ENCODE data around the gene WDR93. TPM values are rescaled to one million over a fixed set of nuclear protein-coding genes. Genes with fewer than 3 reads are reported as not detected.

The WDR93 gene
- total RNA-seq, 4 donors from 2014 or later = 0.12 to 0.26 TPM; not detected in 2

- TF ChIP-seq CTCF (IDR thresholded peaks at IDR 0.05) (no peak), POLR2A (IDR thresholded peaks at IDR 0.05) (no peak)
- intact Hi-C loops (cut with DNase I; ENCODE audit: low total_unique reads) = loop anchor here (5.0 kb wide), 1 partner anchor 1364 kb away; no protein-coding TSS in a partner anchor
- 71% methylated on average over 28 of the region's 28 CpGs for WGBS, 2 donors
- DNase-seq (ENCODE audit: low spot score in 2 of 2) = no peak
- no peak overlapping the region for H3K4me3 ChIP-seq (ENCODE audit: low read depth, poor library complexity, severe bottlenecking)
Measured at GRCh38 chr15:89747708-89748682, 57.4 kb downstream of the WDR93 start.

- WGBS, 2 donors = 90 to 93% methylated on average over 7 of the region's 7 CpGs
- intact Hi-C loops (cut with DNase I; ENCODE audit: low total_unique reads) = loop anchor here (5.0 kb wide), 1 partner anchor 1363 kb away; no protein-coding TSS in a partner anchor
- TF ChIP-seq POLR2A (IDR thresholded peaks at IDR 0.05) = no peak
- no peak for TF ChIP-seq CTCF (IDR thresholded peaks at IDR 0.05)
- no peak for DNase-seq (ENCODE audit: low spot score in 2 of 2)
- no peak overlapping the region for H3K4me3 ChIP-seq (ENCODE audit: low read depth, poor library complexity, severe bottlenecking)
Measured at GRCh38 chr15:89749054-89749453, 58.4 kb downstream of the WDR93 start.

GRCh38 chr15:89749526-89749925 lies 58.9 kb downstream of the WDR93 start:
- intact Hi-C loops (cut with DNase I; ENCODE audit: low total_unique reads) = loop anchor here (5.0 kb wide), 1 partner anchor 1363 kb away; no protein-coding TSS in a partner anchor
- WGBS, 2 donors = 81 to 84% methylated on average over 4 of the region's 4 CpGs
- no peak for DNase-seq (ENCODE audit: low spot score in 2 of 2)
- TF ChIP-seq CTCF (IDR thresholded peaks at IDR 0.05) = no peak
- no peak for TF ChIP-seq POLR2A (IDR thresholded peaks at IDR 0.05)
- H3K4me3 ChIP-seq (ENCODE audit: low read depth, poor library complexity, severe bottlenecking) = no peak overlapping the region

- H3K4me3 ChIP-seq (ENCODE audit: low read depth, poor library complexity, severe bottlenecking) = peak overlapping the region; percentile 18
- intact Hi-C loops (cut with DNase I; ENCODE audit: low total_unique reads) = loop anchor here (5.0 kb wide), 1 partner anchor 1362 kb away; no protein-coding TSS in a partner anchor
- no peak for DNase-seq (ENCODE audit: low spot score in 2 of 2)
- TF ChIP-seq CTCF (IDR thresholded peaks at IDR 0.05) = no peak
- no peak for TF ChIP-seq POLR2A (IDR thresholded peaks at IDR 0.05)
- 7 to 12% methylated on average over 19 to 30 of the region's 41 CpGs for WGBS, 2 donors
Measured at GRCh38 chr15:89749951-89750559, 59.4 kb downstream of the WDR93 start.

DNA sequence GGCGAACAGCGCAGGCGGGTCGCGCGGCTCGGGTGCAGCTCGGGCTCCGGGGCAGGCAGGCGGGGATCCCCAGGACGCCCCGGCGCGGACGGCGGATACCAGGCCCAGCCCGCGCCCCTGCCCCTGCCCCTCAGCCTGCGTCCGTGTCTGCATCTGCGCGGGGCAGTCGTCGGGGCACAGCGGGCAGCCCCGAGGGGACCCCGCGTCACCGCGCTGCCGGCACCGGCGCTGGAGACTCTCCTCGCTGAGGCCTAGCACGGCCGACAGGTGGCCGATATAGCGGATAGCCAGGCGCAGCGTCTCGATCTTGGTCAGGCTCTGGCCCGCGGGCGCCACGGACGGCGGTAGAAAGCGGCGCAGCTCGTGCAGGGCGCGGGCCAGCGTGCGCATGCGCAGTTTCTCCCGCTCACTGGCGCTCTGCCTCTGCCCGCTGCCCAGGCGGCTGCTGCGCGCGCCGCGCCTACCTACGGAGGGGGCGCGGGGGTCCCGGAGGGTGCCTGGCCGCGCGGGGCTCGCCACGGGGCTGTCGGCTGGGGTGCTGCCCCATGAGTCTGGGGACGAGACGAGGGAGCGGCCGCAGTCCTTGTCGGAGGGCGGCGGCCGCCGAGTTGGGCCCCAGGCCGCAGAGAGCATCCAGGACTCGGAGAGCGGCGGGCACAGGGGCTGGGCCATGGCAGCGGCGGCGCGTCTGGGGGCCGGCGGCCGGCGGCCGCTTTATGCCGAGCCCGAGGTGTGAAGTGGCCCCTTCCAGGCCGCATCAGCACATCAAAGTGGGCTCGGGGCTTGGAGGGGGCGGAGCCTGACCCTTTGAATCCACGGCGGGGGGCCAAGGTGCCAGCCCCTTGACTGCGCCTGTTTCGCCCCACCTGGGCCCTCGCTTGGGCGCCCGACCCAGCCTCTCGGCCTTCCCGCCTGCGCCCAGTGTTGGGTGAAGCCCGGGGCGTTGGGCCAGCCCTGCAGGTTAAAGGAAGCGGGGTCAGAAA lies 60.2 kb downstream of the WDR93 start, which contains the start of gene MESP1:
Gene MESP1, minus strand, starts transcription at position 690 of the 983 bp plus-strand sequence. Its CDS starts 18 bp downstream, at position 672.
- TF ChIP-seq CTCF (IDR thresholded peaks at IDR 0.05) (peak in 1 of 3 donors; percentile 28), POLR2A (IDR thresholded peaks at IDR 0.05) (no peak)
- peak within 1 kb of the TSS; percentile 52 for H3K4me3 ChIP-seq (ENCODE audit: low read depth, poor library complexity, severe bottlenecking)
- peak; percentile 77 to 97 for DNase-seq (ENCODE audit: low spot score in 2 of 2)
- intact Hi-C loops (cut with DNase I; ENCODE audit: low total_unique reads) = no loop called here
- WGBS, 2 donors = 4 to 6% methylated on average over 50 to 62 of the region's 114 CpGs
